HG03354 (cell line): ENCODE measurements around the gene DDO.
"Not testable (repeated sequence)": the region's sequence is repeated elsewhere in the genome, so short reads cannot be mapped to it uniquely, and the experiment has no call there.

Experiments
- ATAC-seq: cut with Tn5 transposase; IDR thresholded peaks from one replicate; pipeline ENCODE4 v1.9.1; 2021; ENCODE audit warnings: mild to moderate bottlenecking; ENCODE audit not compliant: unreplicated experiment, poor library complexity, severe bottlenecking

DDO gene

DNA sequence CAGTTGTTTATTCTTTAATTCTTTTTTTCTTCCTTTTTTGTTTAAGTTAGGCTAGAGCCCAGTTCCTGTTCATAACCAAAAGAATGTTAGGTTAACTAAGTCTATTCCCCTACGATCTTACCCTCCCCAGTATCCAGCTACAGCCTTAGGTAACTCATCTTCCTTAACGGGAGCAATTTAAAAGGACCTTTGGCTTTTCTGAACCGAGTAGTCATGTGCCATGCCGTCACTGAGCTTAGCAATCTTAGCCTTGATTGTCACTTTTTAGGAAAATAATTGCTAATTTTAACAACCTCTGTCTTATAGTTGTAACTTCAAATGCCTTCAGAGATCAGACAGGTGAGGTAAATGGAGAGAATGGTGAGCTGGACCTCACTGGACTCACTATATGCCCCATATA is 63.4 kb downstream of the DDO start:
- no peak for ATAC-seq

DNA sequence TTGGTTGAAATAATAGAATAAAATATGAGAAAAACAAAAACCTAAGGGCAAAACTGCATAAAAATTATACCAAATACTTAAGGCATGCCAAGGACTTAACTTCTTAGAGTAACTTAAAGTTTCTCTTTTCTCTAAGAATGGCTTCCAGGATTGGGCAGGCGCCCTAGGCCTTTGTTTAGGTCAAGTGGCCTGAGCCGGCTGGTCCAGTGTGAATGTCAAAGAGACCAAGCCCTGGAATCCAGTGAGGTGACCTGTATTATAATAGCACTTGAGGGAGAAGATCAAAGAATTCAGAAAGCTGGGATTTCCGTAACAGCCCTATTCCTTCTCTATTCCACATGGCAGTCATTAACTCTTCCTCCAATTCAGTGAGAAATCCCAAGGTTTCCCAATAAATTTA is 63.8 kb downstream of the DDO start:
- no peak for ATAC-seq

DNA sequence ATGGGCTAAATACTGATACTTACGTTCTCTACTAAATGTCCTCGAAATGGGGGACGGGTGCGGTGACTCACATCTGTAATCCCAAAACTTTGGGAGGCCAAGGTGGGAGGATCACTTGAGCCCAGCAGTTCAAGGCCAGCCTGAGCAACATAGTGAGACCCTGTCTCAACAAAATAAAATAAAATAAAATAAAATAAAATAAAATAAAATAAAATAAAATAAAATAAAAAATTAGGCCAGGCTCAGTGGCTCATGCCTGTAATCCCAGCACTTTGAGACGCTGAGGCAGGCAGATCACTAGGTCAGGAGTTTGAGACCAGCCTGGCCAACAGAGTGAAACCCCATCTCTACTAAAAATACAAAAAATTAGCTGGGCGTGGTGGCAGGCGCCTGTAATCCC is 64.8 kb downstream of the DDO start:
- ATAC-seq, result not testable (repeated sequence)

DNA sequence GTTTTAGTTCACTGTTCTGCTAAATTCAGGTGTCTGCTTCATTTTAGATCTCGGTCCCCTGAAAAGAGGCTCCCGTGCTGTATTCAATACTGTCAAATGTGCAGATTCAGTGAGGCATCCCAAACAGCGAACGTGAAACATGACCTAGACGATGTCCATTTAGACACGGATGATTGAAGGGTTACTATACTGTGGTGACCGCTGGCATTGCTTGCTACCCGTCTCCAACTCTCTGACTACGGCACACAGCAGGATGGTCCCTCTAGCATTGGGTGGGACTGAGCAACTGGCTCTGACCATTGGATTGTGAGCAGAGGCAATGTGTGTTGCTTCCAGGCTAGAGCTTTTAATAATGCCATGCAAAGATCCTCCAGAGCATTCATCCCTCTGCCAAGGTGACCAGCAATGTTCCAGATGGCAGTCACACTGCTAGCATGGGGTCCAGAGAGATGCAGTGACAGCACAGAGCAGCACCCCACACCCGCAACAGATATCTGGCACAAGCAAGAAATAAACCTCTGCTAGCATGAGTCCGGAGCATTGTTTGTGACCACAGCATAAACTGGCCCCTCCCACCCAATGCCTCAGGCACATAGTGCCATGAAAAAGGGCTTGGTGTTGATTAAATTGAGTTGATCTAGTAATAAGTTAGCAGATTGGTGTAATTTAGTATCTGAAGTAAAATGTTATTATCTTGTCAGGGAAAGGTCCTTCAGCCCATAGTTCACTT is 66.2 kb downstream of the DDO start:
- no peak for ATAC-seq

DNA sequence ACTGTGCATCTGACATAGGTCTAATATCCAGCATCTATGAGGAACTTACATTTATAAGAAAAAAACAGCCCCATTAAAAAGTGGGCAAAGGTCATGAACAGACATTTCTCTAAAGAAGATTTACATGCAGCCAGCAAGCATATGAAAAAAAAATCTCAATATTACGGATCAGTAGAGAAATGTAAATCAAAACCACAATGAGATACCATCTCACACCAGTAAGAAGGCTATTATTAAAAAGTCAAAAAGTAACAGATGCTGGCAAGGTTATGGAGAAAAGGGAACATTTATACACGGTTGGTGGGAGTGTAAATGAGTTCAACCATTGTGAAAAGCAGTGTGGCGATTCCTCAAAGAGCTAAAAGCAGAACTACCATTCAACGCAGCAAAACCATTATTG is 70.3 kb downstream of the DDO start:
- no peak for ATAC-seq

DNA sequence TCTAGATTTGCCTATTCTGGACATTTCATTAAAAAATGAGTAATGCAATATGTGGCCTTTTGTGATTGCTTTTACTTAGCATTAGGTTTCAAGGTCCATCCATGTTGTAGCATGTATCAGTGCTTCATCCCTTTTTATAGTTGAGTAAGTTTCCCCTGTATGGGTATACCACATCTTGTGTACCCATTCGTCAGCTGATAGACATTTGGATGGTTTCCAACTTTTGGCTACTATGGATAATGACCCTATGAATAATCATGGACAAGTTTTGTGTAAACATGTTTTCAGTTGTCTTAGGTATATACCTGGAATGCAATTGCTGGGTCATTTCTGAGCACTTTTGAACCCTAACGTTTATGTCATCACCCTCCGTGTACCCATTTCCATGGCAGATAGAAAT is 72.6 kb downstream of the DDO start:
- no peak for ATAC-seq
